GM23248 (cell line): Measurements from ENCODE around the gene COL27A1. TPM values are rescaled to one million over a fixed set of nuclear protein-coding genes. Genes with fewer than 3 reads are reported as not detected.

ENCODE experiments used
- DNase-seq: peaks from one replicate; pipeline ENCODE4 v3.0.0-alpha.2; 2015
- H2AFZ ChIP-seq: fragments of 200-600 bp; sonication (generic); 2 replicates; pipeline ENCODE4 v1.6.1; 2016; ENCODE audit warnings: antibody characterized with exemption
- H3F3A ChIP-seq: fragments of 200-600 bp; sonication (generic); 2 replicates; pipeline ENCODE4 v1.6.1; 2016; ENCODE audit warnings: mild to moderate bottlenecking, antibody characterized with exemption, mixed run types; ENCODE audit not compliant: insufficient read depth
- H3K27ac ChIP-seq: fragments of 200-600 bp; sonication (generic); 2 replicates; pipeline ENCODE4 v1.5.1; 2016; ENCODE audit warnings: mild to moderate bottlenecking
- H3K27me3 ChIP-seq: fragments of 200-600 bp; sonication (generic); replicated peaks from 2 replicates; pipeline ENCODE4 v1.6.1; 2016; ENCODE audit warnings: mild to moderate bottlenecking; ENCODE audit not compliant: insufficient read depth
- H3K36me3 ChIP-seq: fragments of 200-600 bp; sonication (generic); 2 replicates; pipeline ENCODE4 v1.6.1; 2016; ENCODE audit warnings: low read depth, mild to moderate bottlenecking
- H3K4me1 ChIP-seq: fragments of 200-600 bp; sonication (generic); 2 replicates; pipeline ENCODE4 v1.6.1; 2016; ENCODE audit warnings: mild to moderate bottlenecking; ENCODE audit not compliant: insufficient read depth
- H3K4me2 ChIP-seq: fragments of 200-600 bp; sonication (generic); one replicate; pipeline ENCODE4 v1.6.1; 2016; ENCODE audit warnings: mild to moderate bottlenecking; ENCODE audit not compliant: unreplicated experiment
- H3K4me3 ChIP-seq: fragments of 200-600 bp; sonication (generic); 2 replicates; pipeline ENCODE4 v1.5.1; 2016; ENCODE audit warnings: mild to moderate bottlenecking
- H3K79me2 ChIP-seq: fragments of 200-600 bp; sonication (generic); 2 replicates; pipeline ENCODE4 v1.6.1; 2016; ENCODE audit warnings: mild to moderate bottlenecking; ENCODE audit not compliant: insufficient read depth
- H3K9ac ChIP-seq: fragments of 200-600 bp; sonication (generic); 2 replicates; pipeline ENCODE4 v1.6.1; 2016; ENCODE audit warnings: mild to moderate bottlenecking
- H3K9me2 ChIP-seq: fragments of 200-600 bp; sonication (generic); 2 replicates; pipeline ENCODE4 v1.6.1; 2016; ENCODE audit warnings: mixed run types, mild to moderate bottlenecking, moderate library complexity; ENCODE audit not compliant: insufficient read depth
- H3K9me3 ChIP-seq: fragments of 200-600 bp; sonication (generic); one replicate; pipeline ENCODE4 v1.6.1; 2017; ENCODE audit warnings: low read depth
- H4K20me1 ChIP-seq: fragments of 200-600 bp; sonication (generic); 2 replicates; pipeline ENCODE4 v1.6.0; 2016; ENCODE audit not compliant: insufficient read depth
- EZH2 ChIP-seq: fragments of 200-600 bp; sonication (generic); IDR thresholded peaks from 2 replicates; pipeline ENCODE4 v1.6.1; 2018; ENCODE audit warnings: antibody characterized with exemption, mild to moderate bottlenecking; ENCODE audit not compliant: insufficient read depth, poor library complexity, severe bottlenecking
- EZH2phosphoT487 ChIP-seq: fragments of 200-600 bp; sonication (generic); IDR thresholded peaks from 2 replicates; pipeline ENCODE4 v1.6.1; 2018; ENCODE audit warnings: antibody characterized with exemption, moderate library complexity, mild to moderate bottlenecking, low read depth; ENCODE audit not compliant: insufficient read depth
- WGBS, 2 experiments: methylation state at CpG; one replicate each; pipeline ENCODE4 v1.1.6; 2015 to 2017; ENCODE audit warnings: low lambda C conversion rate in 2 of 2, low coverage in 1 of 2; ENCODE audit errors: missing lambda C conversion rate in 2 of 2; 5-methylcytosine and 5-hydroxymethylcytosine counted together
- in situ Hi-C: fragments of 300-500 bp; cut with MboI; formaldehyde crosslinking; loops from 2 replicates; pipeline ENCODE4 v1.15.0; 2020
- polyA plus RNA-seq: library from polyadenylated mRNA; unstranded; fragments of >200 nt; fragmentation: Nextera tagmentation; extraction: Ambion mirVana; gene quantifications from 2 replicates; pipeline ENCODE4 v1.2.1, GENCODE V29; 2016
- total RNA-seq: library from RNA; depleted of rRNA; stranded (reverse); fragments of >200 nt; shearing (Covaris generic); gene quantifications from 2 replicates; pipeline ENCODE4 v1.2.3, GENCODE V29; 2014

The COL27A1 gene
- total and polyA plus RNA-seq, 2 experiments from 2014 or later: 1.6 to 2.3 TPM

DNA sequence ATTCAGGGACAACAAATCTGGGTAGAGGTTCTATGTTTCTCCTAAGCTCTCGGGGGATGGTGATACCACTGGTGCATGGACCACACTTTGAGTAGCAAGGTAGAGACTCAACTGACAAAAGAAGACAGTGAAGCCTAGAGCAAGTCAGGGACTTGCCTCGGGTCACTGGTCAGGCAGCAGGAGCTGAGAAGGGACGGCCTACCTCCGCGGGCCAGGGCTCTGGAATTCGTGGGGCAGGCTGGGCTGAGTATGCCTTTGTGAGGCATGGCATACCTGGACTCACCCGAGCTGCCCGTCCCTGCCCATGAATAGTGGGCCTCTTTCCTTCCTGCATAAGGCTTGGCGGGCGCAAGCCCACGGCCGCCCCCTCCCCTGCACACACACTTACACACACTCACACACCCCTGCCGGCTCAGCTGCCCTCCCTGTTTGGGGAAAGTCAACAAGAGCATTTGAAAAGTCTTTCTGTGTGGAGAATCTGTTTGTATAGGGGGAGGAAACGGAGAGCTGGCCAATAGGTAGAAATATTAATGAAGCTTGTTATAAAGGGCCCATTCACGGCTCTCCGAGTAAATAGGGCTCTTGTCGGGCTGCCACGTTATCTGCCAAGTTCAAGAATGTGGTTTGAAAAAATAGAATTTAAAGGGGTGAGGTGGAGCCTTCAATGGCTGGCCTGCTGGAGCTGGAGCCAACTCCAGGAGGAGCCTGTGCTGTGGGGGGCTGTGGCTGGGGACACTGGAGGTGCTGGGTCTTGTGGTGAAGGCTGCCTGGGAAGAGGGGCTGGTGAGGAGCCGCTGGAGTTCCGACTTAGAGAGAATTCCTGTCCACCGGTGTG is 37.1 kb upstream of the COL27A1 start:
- Histone ChIP-seq H4K20me1 (no peaks in the 10 kb centered on the region), H3F3A (no peaks in the 10 kb centered on the region), H3K9me3 (no peaks in the 10 kb centered on the region), H2AFZ (no peak overlapping the region), H3K79me2 (no peaks in the 10 kb centered on the region), H3K27me3 (peaks cover 13% of the 10 kb centered on the region), H3K4me2 (no peak overlapping the region), H3K4me1 (0 out of 2 replicates have a peak, but pooled peaks cover 4% of the 10 kb centered on the region), H3K9me2 (no peaks in the 10 kb centered on the region), H3K9ac (no peak overlapping the region), H3K27ac (no peak overlapping the region), H3K36me3 (no peaks in the 10 kb centered on the region), H3K4me3 (no peak overlapping the region)
- TF ChIP-seq EZH2: no peak
- TF ChIP-seq EZH2phosphoT487: no peak
- in situ Hi-C loops: no loop called here
- 81 to 82% methylated on average over 20 to 21 of the region's 21 CpGs for WGBS, 2 experiments
- no peak for DNase-seq

GRCh38 chr9:114119242-114120191 is 35.8 kb upstream of the COL27A1 start:
- Histone ChIP-seq H3K36me3 (no peaks in the 10 kb centered on the region), H3K79me2 (no peaks in the 10 kb centered on the region), H2AFZ (no peak overlapping the region), H3K9ac (no peak overlapping the region), H4K20me1 (no peaks in the 10 kb centered on the region), H3K9me2 (no peaks in the 10 kb centered on the region), H3K4me1 (no peaks in the 10 kb centered on the region), H3K4me2 (no peak overlapping the region), H3K27ac (no peak overlapping the region), H3K27me3 (peaks cover 13% of the 10 kb centered on the region), H3F3A (no peaks in the 10 kb centered on the region), H3K4me3 (no peak overlapping the region), H3K9me3 (no peaks in the 10 kb centered on the region)
- DNase-seq: no peak
- TF ChIP-seq EZH2phosphoT487 (no peak), EZH2 (no peak)
- WGBS, 2 experiments: 52 to 71% methylated on average over 7 to 9 of the region's 9 CpGs
- in situ Hi-C loops: no loop called here

DNA sequence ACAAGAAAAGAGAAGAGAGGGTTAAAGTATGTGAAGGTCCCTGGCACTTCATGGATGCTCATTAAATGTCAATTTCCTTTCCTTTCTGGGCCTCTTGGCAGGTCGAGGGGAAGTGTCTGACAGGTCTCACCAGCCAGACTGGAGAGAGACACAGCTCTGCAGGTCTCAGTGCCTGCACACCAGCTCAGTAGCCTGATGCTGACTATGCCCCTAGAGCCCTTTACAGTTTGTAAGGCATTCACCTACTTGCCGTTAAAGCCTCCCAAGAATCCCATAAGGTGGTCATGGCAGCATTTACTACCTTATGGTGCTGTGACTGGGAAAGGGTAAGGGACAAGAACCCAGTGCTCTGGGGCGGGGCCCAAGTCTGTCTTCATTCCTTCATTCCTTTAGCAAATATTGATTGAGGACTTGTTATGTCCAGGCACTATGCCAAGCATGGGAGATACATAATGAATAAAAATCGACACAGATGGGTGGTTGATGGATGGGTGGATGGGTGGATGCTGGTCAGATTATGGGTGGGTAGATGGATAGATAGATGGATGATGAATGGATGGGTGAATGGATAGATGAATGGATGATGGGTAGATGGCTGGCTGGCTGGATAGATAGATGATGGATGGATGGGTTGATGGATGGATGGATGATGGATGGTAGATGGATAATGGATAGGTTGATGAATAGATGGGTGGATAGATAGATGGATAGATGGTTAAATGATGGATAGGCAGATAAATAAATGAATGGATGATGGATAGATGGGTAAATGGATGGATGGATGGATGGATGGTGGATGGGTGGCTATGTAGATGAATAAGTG is 34.9 kb upstream of the COL27A1 start:
- Histone ChIP-seq H3K4me2 (no peak overlapping the region), H4K20me1 (no peaks in the 10 kb centered on the region), H3K4me3 (no peak overlapping the region), H2AFZ (no peak overlapping the region), H3K9me2 (no peaks in the 10 kb centered on the region), H3K4me1 (no peaks in the 10 kb centered on the region), H3F3A (no peaks in the 10 kb centered on the region), H3K36me3 (no peaks in the 10 kb centered on the region), H3K9me3 (no peaks in the 10 kb centered on the region), H3K27me3 (peaks cover 13% of the 10 kb centered on the region), H3K27ac (no peak overlapping the region), H3K79me2 (no peaks in the 10 kb centered on the region), H3K9ac (no peak overlapping the region)
- in situ Hi-C loops: no loop called here
- no peak for DNase-seq
- TF ChIP-seq EZH2phosphoT487: no peak
- TF ChIP-seq EZH2: no peak
- 50 to 55% methylated on average over 4 of the region's 4 CpGs for WGBS, 2 experiments
